GM12878 (cell line): ENCODE measurements around the gene FN1.

Source experiments
- CBFB ChIP-seq: IDR thresholded peaks from 2 replicates; pipeline ENCODE4 v1.6.1; 2016; ENCODE audit warnings: antibody characterized with exemption, low read depth
- CBX5 ChIP-seq: sonication (generic); IDR thresholded peaks from 2 replicates; pipeline ENCODE4 v1.6.1; 2016; ENCODE audit warnings: low read depth, moderate library complexity, mild to moderate bottlenecking, inconsistent platforms
- CTCF ChIP-seq, 3 experiments: IDR thresholded peaks in 2 of 3; conservative IDR thresholded peaks in 1 of 3; 2 replicates each; pipeline ENCODE4 v1.5.1; 2011; ENCODE audit warnings: low read depth in 3 of 3, low read length in 3 of 3, mild to moderate bottlenecking in 3 of 3, control low read depth in 2 of 3, moderate library complexity in 2 of 3, inconsistent platforms in 1 of 3, mixed read lengths in 1 of 3; ENCODE audit not compliant: control insufficient read depth in 2 of 3, insufficient read depth in 1 of 3; ENCODE audit errors: extremely low read depth in 1 of 3
- EP300 ChIP-seq, 2 experiments: fragments of 150-350 bp in 1 of 2; IDR thresholded peaks; 2 replicates each; pipeline ENCODE4 v1.6.1; 2011 to 2012; ENCODE audit warnings: low read depth in 2 of 2, low read length in 2 of 2, borderline replicate concordance in 1 of 2, improper control_type of control experiment in 1 of 2, inconsistent platforms in 1 of 2; ENCODE audit not compliant: control insufficient read depth in 1 of 2
- KDM1A ChIP-seq: fragments of 200-600 bp; sonication (generic); IDR thresholded peaks from 2 replicates; pipeline ENCODE4 v1.6.1; 2016; ENCODE audit warnings: borderline replicate concordance
- POLR2A ChIP-seq: IDR thresholded peaks from 2 replicates; pipeline ENCODE4 v1.6.1; 2011; ENCODE audit warnings: low read depth, mild to moderate bottlenecking, low read length
- PRDM15 ChIP-seq: fragments of 450-650 bp; formaldehyde crosslinking; IDR thresholded peaks from 2 replicates; pipeline ENCODE4 v1.4.0; 2020; ENCODE audit warnings: mild to moderate bottlenecking, moderate library complexity
- RAD21 ChIP-seq: IDR thresholded peaks from 2 replicates; pipeline ENCODE4 v1.6.1; 2011; ENCODE audit warnings: mild to moderate bottlenecking, low read depth, low read length, moderate library complexity; ENCODE audit not compliant: insufficient read depth
- RFX5 ChIP-seq: IDR thresholded peaks from 2 replicates; pipeline ENCODE4 v1.6.1; 2011; ENCODE audit warnings: low read depth, low read length, improper control_type of control experiment

- TF ChIP-seq EP300 (IDR thresholded peaks at IDR 0.05; ENCODE audit: borderline replicate concordance in 1 of 2, control insufficient read depth in 1 of 2, low read depth in 2 of 2, low read length in 2 of 2) (no peak), CBX5 (no peak), POLR2A (no peak), CTCF (IDR thresholded peaks at IDR 0.05 in 2 of 3, conservative IDR thresholded peaks at IDR 0.05 in 1 of 3; ENCODE audit: control insufficient read depth in 2 of 3, extremely low read depth in 1 of 3, insufficient read depth in 1 of 3, low read depth in 3 of 3, low read length in 3 of 3) (no peak), RAD21 (no peak), RFX5 (no peak), CBFB (no peak), PRDM15 (no peak), KDM1A (no peak)
Measured at GRCh38 chr2:215423234-215423633, 12.6 kb downstream of the FN1 start.
